HG02852 (cell line): ENCODE data around the gene BMP2K.
A peak's percentile ranks its signal among the peaks of the same experiment; 100 is the strongest.
"Not testable (repeated sequence)": the region's sequence is repeated elsewhere in the genome, so short reads cannot be mapped to it uniquely, and the experiment has no call there.

ENCODE experiments used
- ATAC-seq: cut with Tn5 transposase; IDR thresholded peaks from one replicate; pipeline ENCODE4 v1.9.1; 2021; ENCODE audit warnings: mild to moderate bottlenecking, moderate library complexity; ENCODE audit not compliant: unreplicated experiment

BMP2K gene

GRCh38 chr4:78846258-78846657 lies 70.1 kb downstream of the BMP2K start:
- no peak for ATAC-seq

- no peak for ATAC-seq
Observed at GRCh38 chr4:78862314-78862737, 86.2 kb downstream of the BMP2K start.

GRCh38 chr4:78863254-78863869 lies 87.2 kb downstream of the BMP2K start:
- peak; percentile 65 for ATAC-seq

GRCh38 chr4:78863991-78864390 lies 87.8 kb downstream of the BMP2K start:
- no peak for ATAC-seq

- ATAC-seq, result no peak
Observed at GRCh38 chr4:78864405-78865024, 88.4 kb downstream of the BMP2K start.

- ATAC-seq, result no peak
Observed at GRCh38 chr4:78865451-78865850, 89.3 kb downstream of the BMP2K start.

GRCh38 chr4:78868712-78869111 lies 92.6 kb downstream of the BMP2K start:
- ATAC-seq, result not testable (repeated sequence)

GRCh38 chr4:78870056-78870455 lies 93.9 kb downstream of the BMP2K start:
- ATAC-seq, result no peak

GRCh38 chr4:78876568-78877320 lies 100.6 kb downstream of the BMP2K start:
- no peak for ATAC-seq

GRCh38 chr4:78878031-78878430 lies 101.9 kb downstream of the BMP2K start:
- ATAC-seq, result no peak

- ATAC-seq, result no peak
Observed at GRCh38 chr4:78880874-78881492, 104.8 kb downstream of the BMP2K start.

- no peak for ATAC-seq
Observed at GRCh38 chr4:78885598-78885997, 109.4 kb downstream of the BMP2K start.

GRCh38 chr4:78889955-78890354 lies 113.8 kb downstream of the BMP2K start:
- no peak for ATAC-seq

- ATAC-seq, result no peak
Observed at GRCh38 chr4:78899302-78899701, 123.2 kb downstream of the BMP2K start.

GRCh38 chr4:78901882-78902281 lies 125.7 kb downstream of the BMP2K start:
- ATAC-seq, result no peak

GRCh38 chr4:78902298-78902697 lies 126.1 kb downstream of the BMP2K start:
- ATAC-seq, result no peak

GRCh38 chr4:78904143-78904542 lies 128.0 kb downstream of the BMP2K start:
- ATAC-seq, result no peak

GRCh38 chr4:78907638-78908037 lies 131.5 kb downstream of the BMP2K start:
- no peak for ATAC-seq

- not testable (repeated sequence) for ATAC-seq
Observed at GRCh38 chr4:78908974-78909373, 132.8 kb downstream of the BMP2K start.

- no peak for ATAC-seq
Observed at GRCh38 chr4:78910612-78911011, 134.5 kb downstream of the BMP2K start.

GRCh38 chr4:78922207-78922606 lies 146.1 kb downstream of the BMP2K start:
- no peak for ATAC-seq
